H9 (cell line): ENCODE data around the gene TSPYL1. TPM values are rescaled to one million over a fixed set of nuclear protein-coding genes. Genes with fewer than 3 reads are reported as not detected.

ENCODE experiments used
- DNase-seq: peaks from one replicate; pipeline ENCODE4 v3.0.0-alpha.2; 2017
- H2AFZ ChIP-seq: one replicate; pipeline ENCODE4 v1.6.1; 2013; ENCODE audit warnings: mild to moderate bottlenecking, low read length, control low read depth, moderate library complexity
- H2AK5ac ChIP-seq: 2 replicates; pipeline ENCODE4 v1.6.1; 2013; ENCODE audit warnings: low read length, control low read depth, mixed read lengths; ENCODE audit not compliant: insufficient read length
- H2BK120ac ChIP-seq: one replicate; pipeline ENCODE4 v1.6.1; 2013; ENCODE audit warnings: low read depth, mild to moderate bottlenecking, low read length, control low read depth, inconsistent platforms; ENCODE audit not compliant: poor library complexity, severe bottlenecking
- H2BK12ac ChIP-seq: 2 replicates; pipeline ENCODE4 v1.6.1; 2013; ENCODE audit warnings: low read length, control low read depth, mixed read lengths, low read depth; ENCODE audit not compliant: insufficient read length
- H2BK15ac ChIP-seq: 2 replicates; pipeline ENCODE4 v1.6.1; 2013; ENCODE audit warnings: low read depth, low read length, control low read depth
- H2BK20ac ChIP-seq: one replicate; pipeline ENCODE4 v1.6.1; 2013; ENCODE audit warnings: low read depth, mild to moderate bottlenecking, low read length, control low read depth, inconsistent platforms; ENCODE audit not compliant: poor library complexity, severe bottlenecking
- H2BK5ac ChIP-seq: 2 replicates; pipeline ENCODE4 v1.6.1; 2013; ENCODE audit warnings: low read length, control low read depth, mixed read lengths; ENCODE audit not compliant: insufficient read length
- H3K14ac ChIP-seq: 2 replicates; pipeline ENCODE4 v1.6.1; 2013; ENCODE audit warnings: low read length, control low read depth; ENCODE audit not compliant: insufficient read depth
- H3K18ac ChIP-seq: 2 replicates; pipeline ENCODE4 v1.6.1; 2013; ENCODE audit warnings: low read depth, mild to moderate bottlenecking, mixed read lengths, low read length, control low read depth; ENCODE audit not compliant: insufficient read length
- H3K23ac ChIP-seq: 2 replicates; pipeline ENCODE4 v1.6.1; 2013; ENCODE audit warnings: low read length, control low read depth, mixed read lengths, low read depth; ENCODE audit not compliant: insufficient read length
- H3K23me2 ChIP-seq: 2 replicates; pipeline ENCODE4 v1.6.1; 2013; ENCODE audit warnings: low read depth, mild to moderate bottlenecking, mixed read lengths, low read length, control low read depth; ENCODE audit not compliant: insufficient read length, poor library complexity, severe bottlenecking
- H3K27ac ChIP-seq: 2 replicates; pipeline ENCODE4 v1.5.1; 2013; ENCODE audit warnings: low read length, control low read depth, mixed read lengths, low read depth; ENCODE audit not compliant: insufficient read length
- H3K27me3 ChIP-seq: 2 replicates; pipeline ENCODE4 v1.6.1; 2013; ENCODE audit warnings: low read length, control low read depth, inconsistent platforms; ENCODE audit not compliant: insufficient read depth
- H3K4ac ChIP-seq: 2 replicates; pipeline ENCODE4 v1.6.1; 2013; ENCODE audit warnings: low read depth, mild to moderate bottlenecking, control low read depth, inconsistent platforms, low read length, moderate library complexity
- H3K4me1 ChIP-seq: 2 replicates; pipeline ENCODE4 v1.6.1; 2013; ENCODE audit warnings: low read length, control low read depth, inconsistent platforms; ENCODE audit not compliant: insufficient read depth
- H3K4me2 ChIP-seq: 2 replicates; pipeline ENCODE4 v1.6.1; 2013; ENCODE audit warnings: low read length, control low read depth, mixed read lengths; ENCODE audit not compliant: insufficient read length, insufficient read depth
- H3K56ac ChIP-seq: 2 replicates; pipeline ENCODE4 v1.6.1; 2013; ENCODE audit warnings: low read depth, mild to moderate bottlenecking, mixed read lengths, low read length, control low read depth; ENCODE audit not compliant: insufficient read length
- H3K79me1 ChIP-seq: 2 replicates; pipeline ENCODE4 v1.6.1; 2013; ENCODE audit warnings: low read depth, mild to moderate bottlenecking, moderate library complexity, low read length, control low read depth, inconsistent platforms; ENCODE audit not compliant: insufficient read depth, poor library complexity, severe bottlenecking
- H3K79me2 ChIP-seq: 2 replicates; pipeline ENCODE4 v1.6.1; 2013; ENCODE audit warnings: low read length, control low read depth, inconsistent platforms; ENCODE audit not compliant: insufficient read depth
- H3K9ac ChIP-seq: 2 replicates; pipeline ENCODE4 v1.6.1; 2013; ENCODE audit warnings: low read length, control low read depth, mixed read lengths; ENCODE audit not compliant: insufficient read length; ENCODE audit errors: extremely low read depth
- H3K9me3 ChIP-seq: one replicate; pipeline ENCODE4 v1.6.1; 2013; ENCODE audit warnings: low read depth, low read length, inconsistent platforms; ENCODE audit not compliant: control insufficient read depth
- H3T11ph ChIP-seq: one replicate; pipeline ENCODE4 v1.6.1; 2013; ENCODE audit warnings: mild to moderate bottlenecking, low read length, control low read depth, inconsistent platforms
- H4K20me1 ChIP-seq: one replicate; pipeline ENCODE4 v1.6.1; 2013; ENCODE audit not compliant: control insufficient read depth, insufficient read length, insufficient read depth
- H4K5ac ChIP-seq: 2 replicates; pipeline ENCODE4 v1.6.1; 2013; ENCODE audit warnings: low read depth, mild to moderate bottlenecking, mixed read lengths, low read length, control low read depth; ENCODE audit not compliant: insufficient read length
- H4K8ac ChIP-seq: replicated peaks from 2 replicates; pipeline ENCODE4 v1.6.1; 2013; ENCODE audit warnings: low read length, control low read depth, mixed read lengths, low read depth; ENCODE audit not compliant: insufficient read length
- H4K91ac ChIP-seq: 2 replicates; pipeline ENCODE4 v1.6.1; 2013; ENCODE audit warnings: low read depth, mild to moderate bottlenecking, moderate library complexity, mixed read lengths, low read length, control low read depth; ENCODE audit not compliant: insufficient read length
- H3K27ac Mint-ChIP-seq, 3 experiments: 2 replicates in 2 of 3; 3 replicates in 1 of 3; pipeline ENCODE4 v1.8.0; 2020 to 2021; ENCODE audit warnings: mixed read lengths in 3 of 3, mild to moderate bottlenecking in 1 of 3, moderate library complexity in 1 of 3
- H3K27me3 Mint-ChIP-seq: 2 replicates; pipeline ENCODE4 v1.8.0; 2021; ENCODE audit warnings: low read depth, mild to moderate bottlenecking, moderate library complexity, mixed read lengths
- H3K36me3 Mint-ChIP-seq, 3 experiments: 2 replicates in 2 of 3; 3 replicates in 1 of 3; pipeline ENCODE4 v1.8.0; 2020 to 2021; ENCODE audit warnings: low read depth in 3 of 3, mixed read lengths in 3 of 3; ENCODE audit not compliant: insufficient read depth in 1 of 3
- H3K4me1 Mint-ChIP-seq, 2 experiments: 2 replicates each; pipeline ENCODE4 v1.8.0; 2020; ENCODE audit warnings: mixed read lengths in 2 of 2
- H3K4me3 Mint-ChIP-seq, 2 experiments: 2 replicates in 1 of 2; 3 replicates in 1 of 2; pipeline ENCODE4 v1.8.0; 2020 to 2021; ENCODE audit warnings: mild to moderate bottlenecking in 2 of 2, mixed read lengths in 2 of 2, moderate library complexity in 1 of 2
- H3K9me3 Mint-ChIP-seq, 2 experiments: 2 replicates in 1 of 2; 3 replicates in 1 of 2; pipeline ENCODE4 v1.8.0; 2020; ENCODE audit warnings: mild to moderate bottlenecking in 2 of 2, mixed read lengths in 2 of 2, moderate library complexity in 1 of 2
- WGBS: extraction: QIAGEN DNeasy Blood & Tissue Kit; methylation state at CpG from one replicate; pipeline ENCODE4 v1.1.7; 2013; ENCODE audit warnings: missing lambda C conversion rate, low lambda C conversion rate, mixed read lengths; ENCODE audit not compliant: insufficient read length; ENCODE audit errors: extremely low coverage; 5-methylcytosine and 5-hydroxymethylcytosine counted together
- total RNA-seq: library from RNA; stranded (reverse); gene quantifications from 2 replicates; pipeline ENCODE4 v1.2.1, GENCODE V29; 2021
- TF ChIP-seq, protein P1 (sequence below): fragments of 200-600 bp; sonication (generic); conservative IDR thresholded peaks from 3 replicates; pipeline ENCODE4 v1.8.0; 2021; ENCODE audit warnings: antibody characterized with exemption, mild to moderate bottlenecking

TSPYL1 gene
- total RNA-seq, 1 experiment from 2014 or later, result 75.3 TPM

DNA sequence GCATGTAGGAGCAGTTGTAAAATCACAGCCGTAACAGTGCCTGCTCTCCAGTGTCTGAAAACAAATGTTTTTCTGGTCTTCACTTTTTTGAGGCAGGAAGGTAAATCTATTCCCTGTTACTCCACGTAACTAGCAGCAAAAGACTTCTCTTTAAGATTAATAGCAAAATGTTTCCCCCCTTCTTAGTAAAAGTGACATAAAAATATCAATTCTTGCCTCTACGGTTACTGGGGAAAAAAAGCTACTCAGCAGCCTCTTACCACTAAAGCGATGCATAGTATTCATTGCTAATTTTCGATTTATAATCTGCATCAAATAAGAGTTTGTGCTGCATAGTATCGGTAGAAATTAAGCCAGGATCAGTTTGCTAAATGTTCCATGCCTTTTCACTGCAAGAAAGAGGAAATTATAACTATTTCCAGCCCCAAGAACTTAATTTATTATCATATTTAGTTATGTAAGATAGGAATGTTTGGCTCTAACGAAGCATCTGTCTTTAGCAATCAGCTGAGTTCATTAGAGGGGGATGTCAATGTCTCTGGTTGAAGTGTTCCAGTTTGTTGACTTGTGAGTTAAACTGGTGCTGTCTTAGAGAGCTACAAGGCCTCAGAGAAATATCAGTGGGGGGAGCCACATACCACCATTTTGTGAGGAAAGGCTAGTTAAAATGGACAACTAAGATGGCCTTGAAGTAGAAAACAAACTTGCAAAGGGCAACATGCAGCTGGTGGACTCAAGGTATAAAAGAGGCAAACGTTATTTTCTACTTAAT lies 617 bp upstream of the TSPYL1 start:
- Histone ChIP-seq H3K4me1 (peaks cover 3% of the 10 kb centered on the region; the same call in 1 of the 2 replicates), H3K23me2 (peaks cover 10% of the 10 kb centered on the region), H3K18ac (peak overlapping the region; percentile 80), H2BK15ac (no peak overlapping the region), H4K20me1 (no peaks in the 10 kb centered on the region), H3K79me2 (peaks cover 15% of the 10 kb centered on the region), H2AK5ac (no peak overlapping the region), H3K4ac (no peak overlapping the region; the same call in 1 of the 2 replicates), H2AFZ (no peak overlapping the region), H3K23ac (no peak overlapping the region), H2BK5ac (no peak overlapping the region), H2BK120ac (peak overlapping the region; percentile 40), H3K27me3 (no peaks in the 10 kb centered on the region), H2BK20ac (no peak overlapping the region), H3K14ac (peak overlapping the region; percentile 79; the same call in 1 of the 2 replicates), H3K27ac (no peak overlapping the region), H2BK12ac (no peak overlapping the region), H4K91ac (peak overlapping the region; percentile 26), H4K5ac (no peak overlapping the region), H3K9ac (peak overlapping the region; percentile 88), H3K9me3 (no peaks in the 10 kb centered on the region), H3K4me2 (peak overlapping the region; percentile 87), H3K79me1 (peaks cover 6% of the 10 kb centered on the region), H4K8ac (no peak overlapping the region), H3T11ph (no peak overlapping the region), H3K56ac (no peak overlapping the region)
- peak overlapping the region; percentile 86 to 100 (median 99) for H3K27ac Mint-ChIP-seq
- H3K4me3 Mint-ChIP-seq, result peak overlapping the region; percentile 96 to 99
- WGBS, result no CpG with 5 or more reads among the region's 8 CpGs
- H3K9me3 Mint-ChIP-seq, result no peaks in the 10 kb centered on the region
- TF ChIP-seq, protein P1, sequence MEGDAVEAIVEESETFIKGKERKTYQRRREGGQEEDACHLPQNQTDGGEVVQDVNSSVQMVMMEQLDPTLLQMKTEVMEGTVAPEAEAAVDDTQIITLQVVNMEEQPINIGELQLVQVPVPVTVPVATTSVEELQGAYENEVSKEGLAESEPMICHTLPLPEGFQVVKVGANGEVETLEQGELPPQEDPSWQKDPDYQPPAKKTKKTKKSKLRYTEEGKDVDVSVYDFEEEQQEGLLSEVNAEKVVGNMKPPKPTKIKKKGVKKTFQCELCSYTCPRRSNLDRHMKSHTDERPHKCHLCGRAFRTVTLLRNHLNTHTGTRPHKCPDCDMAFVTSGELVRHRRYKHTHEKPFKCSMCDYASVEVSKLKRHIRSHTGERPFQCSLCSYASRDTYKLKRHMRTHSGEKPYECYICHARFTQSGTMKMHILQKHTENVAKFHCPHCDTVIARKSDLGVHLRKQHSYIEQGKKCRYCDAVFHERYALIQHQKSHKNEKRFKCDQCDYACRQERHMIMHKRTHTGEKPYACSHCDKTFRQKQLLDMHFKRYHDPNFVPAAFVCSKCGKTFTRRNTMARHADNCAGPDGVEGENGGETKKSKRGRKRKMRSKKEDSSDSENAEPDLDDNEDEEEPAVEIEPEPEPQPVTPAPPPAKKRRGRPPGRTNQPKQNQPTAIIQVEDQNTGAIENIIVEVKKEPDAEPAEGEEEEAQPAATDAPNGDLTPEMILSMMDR, result no peak
- H3K27me3 Mint-ChIP-seq, result no peaks in the 10 kb centered on the region; the same call in 1 of the 2 replicates
- peaks cover 39 to 44% of the 10 kb centered on the region in 2 experiments for H3K4me1 Mint-ChIP-seq
- no peak for DNase-seq
- peaks cover 6 to 25% (median 23%) of the 10 kb centered on the region in 3 experiments; a peak in 6 of 7 replicates for H3K36me3 Mint-ChIP-seq
